CD4-positive, alpha-beta T cell treated with Interleukin-15 for 4 hours (primary cell): ENCODE data around the gene LRFN2.

Source experiments
- DNase-seq: peaks from one replicate; pipeline ENCODE4 v3.0.0-alpha.2; 2020; ENCODE audit warnings: low spot score

The LRFN2 gene

DNA sequence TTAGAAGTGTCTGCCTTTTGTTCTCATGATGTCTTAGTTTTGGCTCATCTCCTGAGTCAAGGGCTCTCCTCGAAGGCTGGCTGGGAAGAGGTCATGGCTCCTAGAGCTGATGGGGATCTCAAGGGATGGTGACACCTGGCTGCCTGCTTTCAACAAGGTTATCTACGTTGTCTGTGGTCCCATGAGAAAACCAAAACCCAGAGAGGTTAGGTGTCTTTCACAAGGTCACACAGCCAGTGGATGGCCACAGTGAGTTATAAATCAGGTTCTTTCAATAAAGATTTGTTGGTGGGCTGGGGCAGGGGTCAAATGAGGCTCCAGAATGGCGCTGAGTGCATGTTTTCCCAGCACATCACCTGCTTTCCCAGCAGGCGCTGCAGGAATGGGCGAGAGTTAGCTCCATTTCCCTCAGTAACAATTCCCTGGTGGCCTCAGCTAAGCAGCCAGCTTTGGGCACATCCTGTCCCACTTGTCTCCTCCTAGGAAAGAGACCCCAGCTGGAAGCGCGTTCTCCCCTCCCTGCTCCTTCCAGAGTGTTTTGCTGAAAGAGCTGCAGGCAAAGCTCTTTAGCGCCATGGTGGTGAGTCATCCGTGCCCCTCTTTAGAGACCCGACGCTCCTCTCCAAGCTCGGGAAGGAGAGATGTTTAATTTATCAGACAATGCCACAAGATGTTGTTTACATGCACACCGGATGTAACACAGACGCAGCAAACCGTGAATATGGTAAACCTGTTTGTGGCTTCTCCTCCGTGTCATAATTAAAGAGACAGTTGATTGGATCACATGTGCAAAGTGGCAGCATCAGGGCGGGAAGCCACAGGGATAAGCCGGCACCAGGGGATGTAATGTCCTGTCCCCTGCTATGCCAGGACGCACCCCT is 109.7 kb downstream of the LRFN2 start:
- peak; percentile 34 for DNase-seq

DNA sequence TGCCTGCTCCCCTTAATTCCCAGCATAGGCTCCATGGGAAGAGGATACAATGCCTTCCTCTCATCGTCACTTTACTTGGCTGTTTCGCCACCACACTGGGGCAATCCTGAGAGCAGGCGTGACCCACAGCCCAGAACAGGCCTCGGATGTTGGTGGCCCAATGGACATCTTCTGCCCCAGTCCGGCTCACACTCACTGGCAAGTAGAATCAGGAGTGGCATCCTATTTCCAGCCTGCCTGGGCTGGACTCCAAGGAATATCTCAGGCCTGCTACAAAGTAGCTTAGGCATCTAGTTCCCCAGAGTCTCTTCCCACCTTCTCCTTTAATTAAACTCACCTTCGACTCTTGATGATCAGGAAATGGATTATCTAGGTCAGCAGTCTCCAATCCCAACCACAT is 110.5 kb downstream of the LRFN2 start:
- no peak for DNase-seq

DNA sequence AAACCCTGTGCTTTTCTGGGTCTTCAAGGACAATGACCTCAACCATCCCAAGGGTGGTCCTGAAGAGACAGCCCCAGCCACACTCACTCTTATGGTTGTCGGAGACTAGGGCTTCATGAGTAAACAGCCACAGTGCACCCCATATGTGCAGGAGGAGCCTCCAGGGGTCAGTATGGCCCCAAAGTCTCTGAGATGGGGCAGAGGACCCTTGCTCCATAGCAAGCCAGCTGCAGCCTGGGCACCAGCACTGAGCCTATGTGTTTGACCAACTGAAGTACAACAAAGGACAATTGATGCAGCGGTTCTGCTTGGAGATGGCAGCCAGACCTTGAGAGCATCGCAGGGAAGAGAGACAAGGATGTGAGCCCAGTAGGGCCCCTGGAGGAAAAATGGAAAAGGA is 112.2 kb downstream of the LRFN2 start:
- no peak for DNase-seq

DNA sequence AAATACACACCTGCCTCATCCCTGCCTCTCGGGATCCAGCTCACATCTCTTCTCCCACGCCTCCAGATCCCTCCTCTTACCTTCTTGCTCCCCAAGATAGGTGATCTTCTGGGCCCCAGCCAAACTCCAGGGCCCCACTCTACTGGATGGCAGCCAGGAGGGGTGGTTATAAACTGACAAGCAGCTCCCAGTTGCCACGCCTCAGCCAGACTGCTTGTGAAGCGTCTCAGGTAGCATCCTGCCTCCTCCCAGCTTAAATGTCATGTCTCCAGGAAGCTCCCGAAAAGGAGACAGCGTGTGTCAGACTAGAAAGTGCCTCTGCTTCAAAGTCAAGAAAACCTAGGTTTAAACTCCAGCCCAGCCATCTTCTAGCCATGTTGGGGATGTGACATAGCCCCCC is 114.1 kb downstream of the LRFN2 start:
- no peak for DNase-seq

DNA sequence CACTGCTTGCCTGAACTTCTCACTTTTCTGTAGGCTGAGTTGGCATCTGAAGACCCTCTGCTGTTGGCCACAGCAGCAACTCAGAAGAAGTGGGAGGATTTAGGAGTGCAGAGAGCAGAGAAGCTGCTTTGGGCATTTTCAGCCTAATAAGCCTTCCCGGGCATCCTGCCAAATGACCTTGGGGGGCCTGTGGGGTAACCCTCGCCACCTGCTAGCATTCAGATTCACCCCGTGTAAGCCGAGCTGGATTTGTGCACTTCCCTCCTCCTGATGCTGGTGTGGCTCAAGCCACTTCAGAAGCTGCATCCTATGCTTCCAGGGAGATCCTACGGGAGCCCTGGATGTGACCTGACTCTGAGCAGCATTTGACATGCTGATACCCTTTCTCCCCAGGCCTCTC is 114.8 kb downstream of the LRFN2 start:
- DNase-seq: no peak

DNA sequence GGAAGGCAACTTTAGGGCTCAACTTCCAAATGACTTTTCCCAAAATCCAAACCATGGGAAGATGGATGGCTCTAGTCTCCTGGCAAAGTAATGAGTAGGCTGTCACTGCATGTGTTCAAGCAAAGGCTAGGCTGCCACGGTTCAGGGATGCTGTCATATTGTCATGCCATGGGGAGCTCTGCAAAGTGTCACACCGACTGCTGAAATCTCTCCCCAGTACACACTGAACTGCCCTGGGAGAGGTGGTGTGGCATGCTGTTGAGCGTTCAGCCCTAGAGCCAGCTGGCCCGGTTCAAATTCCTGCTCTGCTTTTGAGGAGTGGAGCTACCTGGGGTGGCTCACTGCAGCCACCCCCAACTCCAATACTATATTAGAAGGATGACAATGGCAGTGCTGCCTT is 115.9 kb downstream of the LRFN2 start:
- no peak for DNase-seq

DNA sequence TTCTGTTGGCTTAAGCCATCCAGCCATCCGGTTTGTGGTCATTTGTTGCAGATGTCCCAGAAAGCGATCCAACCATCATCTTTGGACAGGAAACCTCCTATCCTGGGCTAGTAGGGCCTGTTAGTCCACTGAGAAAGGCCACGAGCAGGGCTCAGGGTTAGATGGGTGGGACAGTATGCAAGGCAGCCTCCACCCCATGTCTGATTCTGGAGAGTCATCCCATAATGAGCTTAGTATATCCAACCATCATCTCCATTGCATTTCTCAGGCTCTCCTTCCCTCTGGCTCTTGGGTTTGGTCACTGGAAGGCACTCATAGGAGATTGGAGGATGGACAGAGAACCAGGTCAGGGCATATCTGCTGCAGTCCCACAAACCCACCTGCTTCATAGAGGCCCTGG is 117.8 kb downstream of the LRFN2 start:
- DNase-seq: no peak

DNA sequence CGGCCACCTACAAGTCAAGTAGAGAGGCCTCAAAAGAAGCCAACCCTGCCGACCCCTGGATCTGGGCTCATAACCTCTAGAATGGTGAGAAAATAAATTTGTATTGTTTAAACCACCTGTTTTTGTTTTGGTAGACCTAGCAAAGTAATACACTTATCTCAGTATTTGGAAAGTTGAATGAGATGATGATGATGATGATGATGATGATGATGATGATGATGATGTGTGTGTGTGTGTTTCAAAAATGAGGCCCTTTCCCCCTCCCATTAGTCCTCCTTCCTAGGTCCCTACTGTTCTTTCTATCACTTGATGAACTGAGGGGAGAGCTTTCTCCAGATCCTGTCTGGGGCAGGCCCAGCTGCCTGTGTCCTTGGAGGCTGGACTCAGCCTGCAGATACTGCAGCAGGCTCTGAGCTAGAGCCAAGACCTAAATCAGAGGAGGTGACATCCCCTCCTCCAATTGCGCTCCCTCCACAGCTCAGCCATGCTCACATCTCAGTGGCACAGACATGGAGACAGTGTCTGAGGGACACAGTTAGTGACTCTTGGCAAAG is 120.1 kb downstream of the LRFN2 start:
- DNase-seq: no peak

DNA sequence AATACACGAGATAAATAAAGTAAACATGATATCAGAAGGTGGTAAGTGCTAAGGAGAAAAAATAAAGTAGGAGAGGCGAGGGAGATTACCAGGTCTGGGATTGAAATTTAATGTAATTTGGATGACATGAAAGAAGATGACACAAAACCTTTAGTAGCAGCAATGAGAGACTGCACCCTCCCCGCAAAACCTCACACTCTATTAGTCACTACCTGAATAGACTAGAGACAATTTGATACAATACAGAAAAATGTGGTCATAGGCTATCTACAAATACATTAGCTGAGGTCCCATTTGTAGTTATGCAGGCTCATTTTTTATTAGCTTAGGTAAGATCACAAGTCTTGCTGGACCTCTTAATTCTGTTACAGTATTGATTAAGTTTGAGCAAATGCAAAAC is 125.5 kb downstream of the LRFN2 start:
- no peak for DNase-seq

DNA sequence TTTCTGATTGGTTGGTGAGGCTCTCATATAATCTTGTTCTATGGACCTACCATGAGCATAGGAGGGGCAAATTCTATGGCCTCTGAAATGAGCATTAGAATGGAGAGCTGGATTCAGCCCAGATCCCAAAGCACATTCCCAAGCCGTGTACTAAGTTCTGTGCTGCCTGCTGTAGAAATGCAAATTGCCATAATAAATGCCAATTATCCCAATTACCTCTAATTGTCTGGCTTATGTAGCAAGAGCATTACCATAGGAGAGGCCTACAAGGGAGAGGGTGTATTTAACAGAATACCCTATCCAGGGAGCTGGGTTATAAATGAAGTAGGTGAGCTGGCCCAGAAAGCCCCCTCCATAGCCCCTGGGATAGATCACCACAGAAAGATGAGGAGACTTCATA is 126.8 kb downstream of the LRFN2 start:
- DNase-seq: no peak

DNA sequence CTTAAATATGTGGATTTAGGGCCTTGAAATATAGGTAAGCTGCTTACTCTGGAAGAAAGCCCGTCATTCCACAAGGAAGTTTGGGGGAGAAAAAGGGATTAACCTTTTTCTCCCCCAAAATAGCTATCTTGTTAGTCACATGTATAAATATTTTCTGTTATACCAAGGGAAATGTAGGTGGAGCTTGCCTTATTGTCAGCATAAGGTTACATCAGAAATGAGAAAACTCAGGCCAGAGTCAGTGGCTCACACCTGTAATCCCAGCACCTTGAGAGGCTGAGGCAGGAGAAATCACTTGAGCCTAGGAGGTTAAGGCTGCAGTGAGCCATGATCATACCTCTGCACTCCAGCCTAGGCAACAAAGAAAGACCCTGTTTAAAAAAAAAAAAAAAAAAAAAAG is 129.9 kb downstream of the LRFN2 start:
- no peak for DNase-seq

DNA sequence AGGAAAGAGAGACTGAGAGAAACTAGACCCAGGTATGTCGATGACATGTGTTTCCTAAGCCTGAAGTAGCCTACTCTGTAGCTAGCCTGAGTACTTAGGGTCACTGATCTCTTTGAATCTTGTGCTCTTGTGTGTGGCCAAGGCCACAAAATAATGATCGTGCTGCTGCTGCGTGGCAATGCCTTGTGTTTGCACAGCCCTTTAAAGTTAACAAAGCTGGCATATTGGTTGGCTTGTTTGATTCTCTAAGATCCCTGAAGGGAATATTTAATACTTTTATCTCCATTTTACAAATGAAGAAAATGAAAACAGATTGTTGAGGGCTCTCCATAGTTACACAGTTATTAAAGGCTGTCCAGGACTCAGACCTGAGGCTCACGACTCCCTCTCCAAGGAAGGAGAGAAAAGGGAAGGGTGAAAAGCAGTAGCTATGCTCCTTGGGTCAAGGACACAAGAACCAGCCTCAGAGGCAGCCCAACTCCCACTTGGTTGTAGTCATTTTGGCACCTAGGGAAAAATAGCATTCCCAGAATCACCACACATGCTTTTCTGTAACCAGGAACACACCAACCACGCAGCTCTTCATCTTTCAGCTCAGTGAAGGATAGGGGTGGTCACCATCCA is 130.7 kb downstream of the LRFN2 start:
- no peak for DNase-seq

DNA sequence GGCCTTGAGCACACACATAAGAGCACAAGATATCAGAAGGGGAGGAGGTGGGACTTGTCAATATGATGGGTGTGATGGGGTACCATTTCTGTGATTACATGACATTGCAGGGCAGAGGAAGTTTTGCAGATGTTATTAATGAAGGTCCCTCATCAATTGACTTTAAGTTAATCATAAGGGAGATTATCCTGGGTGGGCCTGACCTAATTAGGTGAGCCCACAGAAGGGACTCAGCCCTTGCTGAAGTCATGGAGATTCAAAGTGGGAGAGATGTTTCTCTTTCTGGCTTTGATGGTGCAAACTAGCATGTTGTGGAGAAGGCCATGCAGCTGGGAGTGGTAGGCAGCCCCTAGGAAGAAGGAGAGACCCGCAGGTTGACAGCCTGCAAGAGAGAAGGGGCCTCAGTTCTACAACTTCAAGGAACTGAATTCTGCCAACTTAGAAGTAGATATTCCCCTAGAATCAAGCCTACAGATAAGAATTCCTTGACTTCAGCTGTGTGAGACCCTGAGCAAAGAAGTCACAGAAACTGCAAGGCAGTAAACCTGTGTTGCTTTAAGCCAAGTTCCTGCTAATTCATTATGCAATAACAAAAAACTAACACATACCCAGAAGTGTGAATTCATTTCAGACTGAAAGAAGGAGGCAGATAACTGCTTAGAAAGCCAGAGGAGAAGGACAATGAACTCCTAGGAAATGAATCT is 131.3 kb downstream of the LRFN2 start:
- DNase-seq: no peak

DNA sequence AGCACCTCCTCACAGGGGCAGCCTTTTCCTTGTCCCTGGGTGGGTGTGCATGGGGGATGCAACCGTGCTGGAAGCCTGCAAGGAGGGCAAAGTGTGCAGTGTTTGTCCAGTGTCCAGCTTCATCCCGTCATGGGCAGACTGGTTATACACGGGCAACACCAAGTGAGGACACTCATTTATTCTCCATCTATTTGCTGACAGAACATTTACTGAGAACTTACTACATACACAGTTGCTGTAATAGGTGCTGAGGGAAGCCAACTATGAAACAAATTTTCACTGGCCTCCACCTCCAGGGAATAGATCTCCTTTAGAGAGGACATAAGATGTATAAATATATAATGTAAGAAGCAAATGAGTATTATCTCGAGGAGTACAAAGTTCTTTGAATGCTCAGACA is 136.7 kb downstream of the LRFN2 start:
- no peak for DNase-seq

DNA sequence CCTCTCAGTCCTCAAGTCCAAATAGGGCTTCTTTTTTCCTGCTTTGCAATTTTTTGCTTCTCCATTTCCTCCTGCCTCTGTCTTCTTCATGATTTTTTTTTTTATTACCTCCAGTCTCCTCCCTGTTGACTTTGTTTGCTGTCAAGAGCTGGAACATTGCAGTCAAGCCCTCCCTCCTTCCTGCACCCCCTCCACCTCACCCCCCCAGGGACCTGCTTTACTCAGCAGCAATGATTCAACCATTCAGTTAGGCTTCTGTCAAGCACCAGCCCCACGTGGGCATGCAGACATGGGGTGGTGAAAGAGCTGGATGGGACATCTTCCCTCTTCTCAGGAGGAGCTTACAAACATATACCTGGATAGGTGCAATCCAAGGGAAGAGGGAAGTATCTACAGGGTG is 142.4 kb downstream of the LRFN2 start:
- no peak for DNase-seq

DNA sequence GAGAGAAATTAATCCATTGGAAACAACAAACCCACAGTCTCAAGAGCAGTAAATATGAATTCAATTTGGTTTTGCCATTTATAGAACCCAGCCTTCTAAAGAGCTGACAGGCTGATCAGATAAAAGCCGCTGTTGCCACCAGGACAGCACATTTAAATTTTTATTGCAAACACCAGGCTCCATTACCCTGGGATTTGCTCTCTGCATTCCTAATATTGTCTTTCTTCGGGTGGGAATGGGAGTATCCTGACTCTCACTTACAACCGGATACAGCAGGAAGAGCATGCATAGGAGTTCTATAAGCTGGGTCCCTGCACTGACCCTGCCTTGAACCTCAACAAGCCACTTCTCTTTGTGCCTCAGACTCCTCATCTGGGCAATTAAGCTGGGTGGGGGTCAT is 142.9 kb downstream of the LRFN2 start:
- no peak for DNase-seq

DNA sequence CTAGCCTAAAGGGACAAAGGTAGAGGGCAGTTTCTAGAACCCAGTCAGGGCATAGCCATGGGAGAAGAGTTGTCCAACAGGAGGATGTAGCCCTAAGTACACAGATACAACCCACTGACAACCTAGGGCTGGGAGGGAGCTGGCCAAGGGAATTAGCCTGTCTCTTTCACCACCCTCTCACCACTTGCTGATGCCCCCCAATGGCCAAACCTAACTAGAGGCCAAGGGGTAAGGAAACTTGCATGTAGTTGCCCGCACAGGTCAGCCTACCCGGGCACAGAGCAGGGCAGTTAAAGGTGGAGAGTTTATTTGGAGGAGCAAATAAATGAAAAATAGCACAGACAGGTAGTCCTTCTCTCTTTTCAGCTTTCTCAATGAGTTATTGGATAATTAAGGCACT is 143.3 kb downstream of the LRFN2 start:
- DNase-seq: no peak

DNA sequence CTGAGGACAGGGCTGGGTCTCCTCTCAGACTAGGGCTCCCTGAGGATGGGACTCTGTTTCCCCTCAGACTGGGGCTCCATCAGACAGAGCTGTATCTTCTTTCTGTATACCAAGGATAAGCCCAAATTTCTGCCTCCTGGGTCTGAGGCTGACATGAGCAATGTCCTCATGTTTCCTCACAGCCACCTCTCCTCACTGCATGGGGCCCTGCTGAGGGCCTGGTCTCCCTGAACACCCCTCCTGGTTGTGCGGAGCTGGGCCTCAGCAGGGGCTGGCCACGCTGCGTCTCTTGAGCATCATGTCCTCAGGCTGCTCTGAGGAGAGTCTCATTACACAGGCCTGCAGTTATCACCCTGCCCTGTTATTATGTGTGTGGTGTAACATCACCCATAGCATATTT is 144.6 kb downstream of the LRFN2 start:
- DNase-seq: no peak

DNA sequence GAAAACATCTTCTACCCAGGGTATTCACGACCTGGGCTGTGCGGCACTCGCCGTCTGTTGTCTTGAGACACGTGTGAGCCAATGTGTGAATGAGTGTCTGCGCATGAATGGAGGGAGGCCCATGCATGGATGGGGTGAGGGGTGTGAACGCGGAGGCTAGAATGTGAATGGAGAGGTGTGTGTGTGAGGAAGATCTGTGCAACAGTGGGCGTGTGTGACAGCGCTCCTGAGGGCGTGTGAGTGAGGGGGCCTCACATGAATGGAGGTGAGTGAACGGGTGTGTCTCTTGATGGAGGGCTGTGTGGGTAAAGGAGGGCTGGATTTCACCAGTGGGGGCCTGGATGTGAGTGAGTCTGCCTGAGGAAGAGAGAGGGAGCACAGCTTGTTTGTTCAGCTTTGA is 146.0 kb downstream of the LRFN2 start:
- no peak for DNase-seq

DNA sequence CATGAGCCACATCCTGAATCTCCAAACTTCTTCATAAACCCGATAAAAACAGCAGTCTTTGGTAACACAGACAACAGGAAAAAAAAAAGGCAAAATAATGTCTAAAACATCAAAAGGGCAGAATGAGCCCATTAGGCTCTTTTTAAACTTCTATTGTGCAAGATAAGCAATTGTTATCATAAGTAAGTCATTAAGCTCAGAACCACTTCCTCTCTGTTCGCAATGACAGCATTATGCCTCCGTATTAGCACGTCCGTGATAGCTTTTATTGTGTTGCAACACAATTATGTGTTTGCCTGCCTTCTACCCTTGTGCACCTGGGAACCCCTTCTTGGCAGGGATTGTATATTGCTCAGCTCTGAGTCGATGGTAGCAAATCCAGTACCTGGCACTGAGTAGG is 147.1 kb downstream of the LRFN2 start:
- no peak for DNase-seq

DNA sequence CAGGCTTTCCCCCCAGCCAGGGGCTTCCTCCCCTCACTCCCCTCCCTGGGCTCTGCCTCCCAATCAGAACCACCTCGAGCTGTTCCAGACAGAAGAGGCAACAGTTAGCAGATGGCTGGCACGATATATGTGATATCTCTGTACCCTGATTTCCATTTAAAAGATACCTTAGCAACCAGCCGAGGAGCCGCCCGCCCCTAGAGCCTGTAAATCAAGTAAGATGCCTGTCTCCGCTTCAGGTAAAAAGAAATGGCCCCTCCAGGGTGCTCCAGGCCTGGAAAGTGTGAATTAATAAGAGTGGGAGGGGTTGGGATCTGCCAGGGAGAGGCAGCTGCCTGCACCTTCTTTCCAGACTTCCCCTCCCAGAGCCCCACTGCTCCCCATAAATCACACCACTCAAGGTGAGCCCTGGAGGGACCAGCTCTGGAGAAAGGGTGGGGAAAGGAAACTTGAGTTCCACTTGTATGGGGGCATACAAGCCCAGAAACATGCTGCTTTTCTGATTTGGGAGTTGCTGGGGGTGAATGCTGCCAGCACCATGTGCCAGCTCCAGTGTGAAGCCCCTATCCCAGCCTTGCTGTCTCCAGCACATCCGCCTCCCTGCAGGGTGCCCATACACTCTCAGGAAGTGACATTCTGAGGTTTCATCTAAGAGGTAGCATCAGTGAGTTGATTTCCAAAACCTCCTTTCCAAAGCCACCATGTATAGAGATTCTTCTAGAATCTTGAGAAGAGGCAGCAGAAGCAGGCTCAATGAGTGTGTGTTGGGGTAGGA is 148.0 kb downstream of the LRFN2 start:
- no peak for DNase-seq

DNA sequence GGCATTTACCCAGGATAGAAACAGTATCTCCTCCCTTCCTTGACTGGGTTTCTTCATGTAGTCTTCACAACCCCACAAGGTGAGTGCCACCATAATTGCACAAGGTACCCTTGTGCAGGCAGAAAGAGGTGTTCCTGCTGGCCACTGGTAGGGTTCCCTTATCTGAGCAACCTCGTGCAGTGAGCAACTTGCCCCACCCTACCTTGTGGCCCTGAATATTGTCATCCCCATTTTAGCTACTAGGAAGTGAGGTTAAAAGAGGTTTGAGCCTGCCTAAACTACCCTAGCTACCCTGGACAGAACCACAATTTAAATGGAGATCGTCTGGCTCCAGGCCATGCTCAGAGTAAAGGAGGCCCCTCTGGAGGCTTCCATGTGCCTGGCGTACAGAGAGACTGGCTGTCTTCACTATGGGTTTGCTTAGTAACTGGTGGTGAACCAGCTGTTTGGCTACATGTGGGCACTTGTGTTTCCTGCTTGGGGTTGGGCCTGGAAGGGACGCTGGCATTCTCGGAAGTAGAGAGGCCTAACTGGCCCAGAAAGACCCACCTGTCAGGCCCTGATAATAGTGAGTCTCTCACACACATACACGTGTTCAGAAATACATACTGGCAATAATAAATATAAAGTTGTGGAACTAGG is 148.8 kb downstream of the LRFN2 start:
- DNase-seq: no peak
